Mesothelial cell of epicardium (in vitro differentiated cells): Measurements from ENCODE around the gene ADGRD1. TPM values are rescaled to one million over a fixed set of nuclear protein-coding genes. Genes with fewer than 3 reads are reported as not detected.

Experiments used
- DNase-seq, 2 experiments: peaks; one replicate each; pipeline ENCODE4 v3.0.0; 2021; ENCODE audit warnings: low spot score in 2 of 2; ENCODE audit not compliant: unreplicated experiment in 2 of 2
- H3K27ac Mint-ChIP-seq: 2 replicates; pipeline ENCODE4 v1.8.0; 2021; ENCODE audit warnings: mixed read lengths
- H3K27me3 Mint-ChIP-seq: 2 replicates; pipeline ENCODE4 v1.8.0; 2021; ENCODE audit warnings: low read depth, mixed read lengths
- H3K36me3 Mint-ChIP-seq: 2 replicates; pipeline ENCODE4 v1.8.0; 2021; ENCODE audit warnings: mixed read lengths
- H3K4me1 Mint-ChIP-seq: 2 replicates; pipeline ENCODE4 v1.8.0; 2021; ENCODE audit warnings: mixed read lengths
- H3K4me3 Mint-ChIP-seq: 2 replicates; pipeline ENCODE4 v1.8.0; 2021; ENCODE audit warnings: mild to moderate bottlenecking, moderate library complexity, mixed read lengths
- H3K9me3 Mint-ChIP-seq: 2 replicates; pipeline ENCODE4 v1.8.0; 2021; ENCODE audit warnings: mixed read lengths
- CTCF ChIP-seq: fragments of 200-600 bp; sonication (generic); IDR thresholded peaks from one replicate; pipeline ENCODE4 v1.5.0; 2021; ENCODE audit warnings: antibody characterized with exemption; ENCODE audit not compliant: unreplicated experiment
- total RNA-seq: library from RNA; stranded (reverse); gene quantifications from 3 replicates; pipeline ENCODE4 v1.2.1, GENCODE V29; 2021

Gene ADGRD1
- total RNA-seq, 1 donor from 2014 or later: 7.2 TPM

DNA sequence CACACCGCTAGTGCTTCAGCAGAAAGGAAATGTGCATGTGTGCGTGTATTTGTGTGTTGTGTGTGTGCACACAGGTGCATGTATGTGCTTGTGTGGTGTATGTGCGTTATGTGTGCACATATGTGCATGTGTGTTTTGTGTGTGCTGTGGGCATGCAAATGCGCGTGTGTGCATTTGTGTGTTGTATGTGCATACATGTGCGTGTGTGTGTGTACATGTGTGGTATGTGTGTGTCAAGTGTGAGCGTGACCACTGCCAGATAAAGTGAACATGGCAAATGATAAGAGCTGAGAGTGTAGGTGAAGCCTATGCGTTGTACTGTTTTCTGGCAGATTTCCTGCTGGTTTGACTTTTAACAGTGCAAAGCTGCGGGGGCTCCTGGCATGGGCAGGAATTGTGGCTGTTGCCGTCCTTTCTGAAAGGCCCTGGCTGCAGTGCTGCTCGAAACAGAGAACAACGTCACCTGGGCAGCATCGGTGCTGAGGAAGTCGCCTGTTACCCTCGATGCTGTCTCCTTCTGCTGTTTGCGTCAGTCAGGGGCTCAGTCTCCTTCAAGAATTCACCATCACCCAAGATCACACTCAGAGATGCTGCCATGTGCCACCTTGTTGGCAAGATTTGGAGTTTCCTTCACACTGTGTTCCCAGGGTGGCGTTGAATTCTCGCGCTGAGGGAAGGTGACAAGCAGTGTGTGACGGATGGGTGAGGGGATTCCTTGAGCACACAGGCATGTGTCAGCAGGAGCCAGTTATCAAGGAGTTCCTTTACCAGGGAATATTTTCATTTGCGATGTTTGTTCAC lies 56.1 kb downstream of the ADGRD1 start:
- no peak for DNase-seq
- peaks cover 3% of the 10 kb centered on the region for H3K27me3 Mint-ChIP-seq
- H3K27ac Mint-ChIP-seq: no peak overlapping the region
- no peak overlapping the region for H3K4me3 Mint-ChIP-seq
- no peaks in the 10 kb centered on the region for H3K9me3 Mint-ChIP-seq
- H3K36me3 Mint-ChIP-seq: no peaks in the 10 kb centered on the region
- TF ChIP-seq CTCF: no peak
- peaks cover 3% of the 10 kb centered on the region for H3K4me1 Mint-ChIP-seq

DNA sequence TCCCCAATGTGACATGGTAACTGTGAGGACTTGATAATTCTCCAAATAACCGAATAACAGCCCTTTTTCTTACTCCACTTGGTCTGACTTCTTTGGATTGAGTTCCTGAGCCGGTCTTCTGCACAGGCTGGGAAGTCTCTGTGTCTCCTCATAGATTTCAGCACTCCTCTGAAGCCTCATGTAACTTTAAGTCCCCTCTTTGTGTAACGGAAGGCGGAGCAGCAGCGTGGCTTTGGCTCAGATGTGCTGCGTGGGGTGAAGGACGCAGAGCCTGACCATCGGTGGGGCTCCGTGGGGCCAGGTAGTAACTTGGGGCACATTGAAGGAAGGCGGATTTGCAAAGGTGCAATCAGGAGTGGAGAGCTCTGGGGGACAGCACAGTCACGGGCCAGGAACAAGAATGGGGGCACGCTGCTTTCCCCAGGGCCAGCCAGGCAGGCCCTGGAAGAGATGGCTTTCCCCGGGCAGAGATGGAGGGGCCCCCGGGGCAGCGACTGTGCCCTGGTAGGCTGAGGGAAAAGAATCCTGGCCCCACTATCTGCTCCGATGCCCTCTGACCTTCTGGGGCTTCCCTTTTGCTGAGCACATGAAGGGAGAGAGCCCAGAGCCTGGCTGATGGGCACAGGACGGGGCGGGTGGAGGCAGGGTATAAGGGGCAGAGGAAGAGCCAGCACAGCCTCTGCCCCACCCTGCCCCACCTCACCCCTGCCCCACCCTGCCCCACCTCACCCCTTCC lies 56.9 kb downstream of the ADGRD1 start:
- H3K9me3 Mint-ChIP-seq: no peaks in the 10 kb centered on the region
- H3K36me3 Mint-ChIP-seq: no peaks in the 10 kb centered on the region
- H3K27ac Mint-ChIP-seq: no peak overlapping the region
- TF ChIP-seq CTCF: no peak
- no peak overlapping the region for H3K4me3 Mint-ChIP-seq
- H3K4me1 Mint-ChIP-seq: peaks cover 3% of the 10 kb centered on the region
- H3K27me3 Mint-ChIP-seq: peaks cover 3% of the 10 kb centered on the region
- no peak for DNase-seq

DNA sequence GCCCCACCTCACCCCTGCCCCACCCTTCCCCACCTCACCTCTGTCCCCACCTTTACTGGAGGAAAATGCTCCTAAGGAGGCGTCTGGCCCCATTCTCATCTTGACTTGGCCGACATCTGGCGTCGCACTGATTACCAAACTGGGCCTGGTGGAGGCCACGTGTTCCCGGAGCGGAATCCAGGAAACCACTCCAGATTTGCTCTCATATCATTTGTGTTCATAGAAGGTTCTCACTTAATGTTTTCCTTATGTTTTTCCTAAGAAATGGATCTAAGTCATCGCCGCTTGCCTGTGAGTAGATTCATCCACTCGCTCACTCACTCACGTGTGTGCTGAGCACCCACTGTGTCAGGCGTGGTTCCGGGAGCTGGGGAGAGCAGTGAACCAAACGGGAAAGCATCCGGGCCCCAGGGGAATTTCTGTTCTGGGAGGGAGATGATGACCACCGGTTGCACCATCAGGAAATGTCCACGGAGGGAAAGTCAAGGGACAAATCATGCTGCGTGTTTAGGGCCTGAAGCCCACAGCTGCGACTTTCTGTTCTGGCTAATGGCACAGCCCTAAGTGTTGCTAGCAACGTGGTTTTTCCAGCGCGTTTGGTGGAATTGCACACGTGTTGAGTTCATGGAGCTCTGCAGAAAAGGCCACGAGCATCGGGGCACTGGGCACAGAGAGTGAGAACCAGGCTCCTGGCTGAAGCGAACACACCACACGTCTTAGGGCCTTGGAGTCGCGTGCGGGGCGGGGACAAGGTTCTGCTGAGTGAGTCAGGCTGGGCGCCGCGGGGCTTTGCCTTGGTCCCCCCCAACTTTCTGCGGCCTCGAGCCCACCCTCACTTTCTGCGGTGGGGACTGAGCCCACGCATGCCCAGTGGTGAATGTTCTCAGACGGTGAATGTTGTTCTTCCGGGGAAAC lies 57.7 kb downstream of the ADGRD1 start:
- H3K27me3 Mint-ChIP-seq: peaks cover 5% of the 10 kb centered on the region
- DNase-seq: no peak
- H3K36me3 Mint-ChIP-seq: no peaks in the 10 kb centered on the region
- no peak for TF ChIP-seq CTCF
- H3K27ac Mint-ChIP-seq: no peak overlapping the region
- H3K4me3 Mint-ChIP-seq: no peak overlapping the region
- peaks cover 3% of the 10 kb centered on the region for H3K4me1 Mint-ChIP-seq
- H3K9me3 Mint-ChIP-seq: no peaks in the 10 kb centered on the region

GRCh38 chr12:131012279-131013069 lies 58.8 kb downstream of the ADGRD1 start:
- H3K27ac Mint-ChIP-seq: no peak overlapping the region
- no peak for DNase-seq
- peaks cover 5% of the 10 kb centered on the region for H3K27me3 Mint-ChIP-seq
- no peaks in the 10 kb centered on the region for H3K4me1 Mint-ChIP-seq
- H3K36me3 Mint-ChIP-seq: no peaks in the 10 kb centered on the region
- H3K9me3 Mint-ChIP-seq: no peaks in the 10 kb centered on the region
- no peak overlapping the region for H3K4me3 Mint-ChIP-seq
- TF ChIP-seq CTCF: no peak

DNA sequence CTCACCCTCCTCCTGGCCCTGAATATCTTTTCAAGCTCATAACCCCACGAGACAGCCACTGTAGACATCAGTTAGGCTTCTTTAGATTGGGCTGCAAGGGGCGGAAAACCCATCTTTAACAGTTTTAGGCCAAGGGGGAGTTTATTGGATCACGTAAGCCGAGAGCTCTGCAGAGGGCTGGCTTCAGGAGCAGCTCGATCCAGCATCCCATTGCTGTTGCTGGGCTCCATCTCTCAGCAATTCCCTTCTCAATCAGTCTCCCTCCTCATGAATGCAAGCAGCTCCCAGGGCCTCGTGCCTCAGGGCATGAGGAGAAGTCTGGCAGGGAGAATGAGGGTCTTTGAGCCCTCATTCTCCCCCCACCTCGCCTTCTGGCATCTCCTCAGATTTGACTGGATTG lies 59.4 kb downstream of the ADGRD1 start:
- no peak for DNase-seq
- Mint-ChIP-seq H3K36me3 (no peaks in the 10 kb centered on the region), H3K27me3 (peaks cover 5% of the 10 kb centered on the region), H3K27ac (no peak overlapping the region), H3K4me1 (no peaks in the 10 kb centered on the region), H3K4me3 (no peak overlapping the region), H3K9me3 (no peaks in the 10 kb centered on the region)
- TF ChIP-seq CTCF: no peak
